HepG2 (cell line): ENCODE measurements around the gene PLOD2. TPM values are rescaled to one million over a fixed set of nuclear protein-coding genes. Genes with fewer than 3 reads are reported as not detected.
A peak's percentile ranks its signal among the peaks of the same experiment; 100 is the strongest.

Experiments used
- GATAD1 ChIP-seq: IDR thresholded peaks from 2 replicates; pipeline ENCODE4 v1.6.1; 2016; ENCODE audit warnings: missing genetic modification reagents, missing compliant biosample characterization
- HDAC2 ChIP-seq: sonication (generic); formaldehyde crosslinking; IDR thresholded peaks from 2 replicates; pipeline ENCODE4 v1.4.0; 2020; ENCODE audit warnings: missing genetic modification reagents
- HES4 ChIP-seq: sonication (generic); formaldehyde crosslinking; IDR thresholded peaks from 2 replicates; pipeline ENCODE4 v1.9.0; 2021; ENCODE audit warnings: mild to moderate bottlenecking, missing genetic modification reagents, borderline replicate concordance
- HMG20B ChIP-seq: conservative IDR thresholded peaks from 2 replicates; pipeline ENCODE4 v1.6.1; 2016; ENCODE audit warnings: missing genetic modification reagents, missing compliant biosample characterization
- KLF9 ChIP-seq: IDR thresholded peaks from 2 replicates; pipeline ENCODE4 v1.6.1; 2016; ENCODE audit warnings: low read depth
- NCOA1 ChIP-seq: sonication (generic); formaldehyde crosslinking; IDR thresholded peaks from 2 replicates; pipeline ENCODE4 v1.9.0; 2021; ENCODE audit warnings: missing genetic modification reagents
- NFE2 ChIP-seq: sonication (generic); formaldehyde crosslinking; IDR thresholded peaks from 2 replicates; pipeline ENCODE4 v1.4.0; 2020; ENCODE audit warnings: missing genetic modification reagents
- PRMT3 ChIP-seq: sonication (generic); formaldehyde crosslinking; IDR thresholded peaks from 2 replicates; pipeline ENCODE4 v1.8.1; 2022; ENCODE audit warnings: low read depth, mild to moderate bottlenecking, moderate library complexity, missing genetic modification reagents, borderline replicate concordance
- RAD21 ChIP-seq: fragments of 450-650 bp; formaldehyde crosslinking; IDR thresholded peaks from 2 replicates; pipeline ENCODE4 v1.5.0; 2020; ENCODE audit warnings: mild to moderate bottlenecking
- RXRA ChIP-seq: sonication (generic); formaldehyde crosslinking; IDR thresholded peaks from 2 replicates; pipeline ENCODE4 v1.5.1; 2020; ENCODE audit warnings: missing genetic modification reagents
- SNRNP70 ChIP-seq: fragments of 200-400 bp; formaldehyde crosslinking; IDR thresholded peaks from 2 replicates; pipeline ENCODE4 v1.6.1; 2017; ENCODE audit warnings: mild to moderate bottlenecking, low read depth, low read length, moderate library complexity
- TAF15 ChIP-seq: fragments of 200-400 bp; formaldehyde crosslinking; IDR thresholded peaks from one replicate; pipeline ENCODE4 v1.6.1; 2018; ENCODE audit warnings: mild to moderate bottlenecking, low read depth, low read length; ENCODE audit not compliant: poor library complexity, severe bottlenecking
- ZNF17 ChIP-seq: sonication (generic); formaldehyde crosslinking; IDR thresholded peaks from 2 replicates; pipeline ENCODE4 v1.5.0; 2020; ENCODE audit warnings: mild to moderate bottlenecking, missing genetic modification reagents
- ZNF292 ChIP-seq: sonication (generic); formaldehyde crosslinking; IDR thresholded peaks from 2 replicates; pipeline ENCODE4 v1.8.1; 2022; ENCODE audit warnings: mild to moderate bottlenecking, low read depth, missing genetic modification reagents, borderline replicate concordance
- ZNF326 ChIP-seq: sonication (generic); formaldehyde crosslinking; IDR thresholded peaks from 2 replicates; pipeline ENCODE4 v1.4.0; 2020; ENCODE audit warnings: missing genetic modification reagents, borderline replicate concordance
- ZNF335 ChIP-seq: sonication (generic); formaldehyde crosslinking; IDR thresholded peaks from 2 replicates; pipeline ENCODE4 v1.4.0; 2020; ENCODE audit warnings: missing genetic modification reagents
- ZNF543 ChIP-seq: sonication (generic); formaldehyde crosslinking; IDR thresholded peaks from 2 replicates; pipeline ENCODE4 v1.4.0; 2020; ENCODE audit warnings: mild to moderate bottlenecking, missing genetic modification reagents
- ZNF709 ChIP-seq: sonication (generic); formaldehyde crosslinking; IDR thresholded peaks from 2 replicates; pipeline ENCODE4 v1.5.0; 2020; ENCODE audit warnings: mild to moderate bottlenecking, missing genetic modification reagents
- polyA plus RNA-seq, 8 experiments: library from polyadenylated mRNA; depleted of rRNA in 3 of 8; stranded (reverse) in 7 of 8; unstranded in 1 of 8; fragments of >200 nt; fragmentation: Illumina TruSeq in 4 of 8; extraction: Trizol in 4 of 8; gene quantifications; 2 replicates each; pipeline versions ENCODE4 v1.2.1 to v1.2.3, GENCODE V29; 2011 to 2016; ENCODE audit warnings: low read depth in 4 of 8, missing spikeins in 1 of 8, mixed read lengths in 1 of 8; ENCODE audit not compliant: insufficient read depth in 1 of 8
- total RNA-seq, 5 experiments: library from RNA; depleted of rRNA; stranded (reverse); fragments of >200 nt; fragmentation: Illumina TruSeq; extraction: Trizol; gene quantifications; 2 replicates each; pipeline ENCODE4 v1.2.3, GENCODE V29; 2016; ENCODE audit warnings: low read depth in 1 of 5
- TF ChIP-seq, protein P1 (sequence below): sonication (generic); formaldehyde crosslinking; IDR thresholded peaks from 2 replicates; pipeline ENCODE4 v1.5.1; 2020; ENCODE audit warnings: missing genetic modification reagents, mild to moderate bottlenecking, borderline replicate concordance
- TF ChIP-seq, protein P2 (sequence below): sonication (generic); formaldehyde crosslinking; IDR thresholded peaks from 2 replicates; pipeline ENCODE4 v1.9.0; 2021; ENCODE audit warnings: missing genetic modification reagents, mild to moderate bottlenecking, borderline replicate concordance
- TF ChIP-seq, protein P3 (sequence below): sonication (generic); formaldehyde crosslinking; IDR thresholded peaks from 2 replicates; pipeline ENCODE4 v1.4.0; 2020; ENCODE audit warnings: missing genetic modification reagents
- TF ChIP-seq, protein P4 (sequence below): IDR thresholded peaks from 2 replicates; pipeline ENCODE4 v1.6.1; 2016; ENCODE audit warnings: low read depth, missing genetic modification reagents, missing compliant biosample characterization

The PLOD2 gene
- total and polyA plus RNA-seq, 2 of the 13 experiments (the other 11 are each of a cell fraction or from before 2014, with no cell fraction given): 107 to 161 TPM

DNA sequence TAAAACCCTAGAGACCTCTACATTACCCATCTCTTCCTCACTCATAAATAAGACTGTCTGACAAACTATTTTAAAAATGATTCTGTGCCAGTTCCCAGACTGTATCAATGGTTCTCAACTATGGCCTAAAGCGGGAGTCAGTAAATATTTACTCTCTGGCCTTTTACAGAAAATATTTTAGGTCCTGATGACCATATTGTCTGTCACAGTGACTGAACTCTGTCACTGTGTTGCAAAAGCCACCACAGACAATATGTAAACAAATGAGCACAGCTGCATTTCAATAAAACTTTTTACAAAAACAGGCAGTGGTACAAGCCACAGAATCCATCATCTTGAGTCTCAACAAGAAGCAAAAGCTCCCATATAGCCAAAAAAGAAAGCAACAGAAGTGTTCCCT is 45.4 kb downstream of the PLOD2 start (continued):
- TF ChIP-seq, protein P1, sequence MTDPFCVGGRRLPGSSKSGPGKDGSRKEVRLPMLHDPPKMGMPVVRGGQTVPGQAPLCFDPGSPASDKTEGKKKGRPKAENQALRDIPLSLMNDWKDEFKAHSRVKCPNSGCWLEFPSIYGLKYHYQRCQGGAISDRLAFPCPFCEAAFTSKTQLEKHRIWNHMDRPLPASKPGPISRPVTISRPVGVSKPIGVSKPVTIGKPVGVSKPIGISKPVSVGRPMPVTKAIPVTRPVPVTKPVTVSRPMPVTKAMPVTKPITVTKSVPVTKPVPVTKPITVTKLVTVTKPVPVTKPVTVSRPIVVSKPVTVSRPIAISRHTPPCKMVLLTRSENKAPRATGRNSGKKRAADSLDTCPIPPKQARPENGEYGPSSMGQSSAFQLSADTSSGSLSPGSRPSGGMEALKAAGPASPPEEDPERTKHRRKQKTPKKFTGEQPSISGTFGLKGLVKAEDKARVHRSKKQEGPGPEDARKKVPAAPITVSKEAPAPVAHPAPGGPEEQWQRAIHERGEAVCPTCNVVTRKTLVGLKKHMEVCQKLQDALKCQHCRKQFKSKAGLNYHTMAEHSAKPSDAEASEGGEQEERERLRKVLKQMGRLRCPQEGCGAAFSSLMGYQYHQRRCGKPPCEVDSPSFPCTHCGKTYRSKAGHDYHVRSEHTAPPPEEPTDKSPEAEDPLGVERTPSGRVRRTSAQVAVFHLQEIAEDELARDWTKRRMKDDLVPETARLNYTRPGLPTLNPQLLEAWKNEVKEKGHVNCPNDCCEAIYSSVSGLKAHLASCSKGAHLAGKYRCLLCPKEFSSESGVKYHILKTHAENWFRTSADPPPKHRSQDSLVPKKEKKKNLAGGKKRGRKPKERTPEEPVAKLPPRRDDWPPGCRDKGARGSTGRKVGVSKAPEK (CRISPR knock-in tag): no peak
- TF ChIP-seq NCOA1: no peak
- TF ChIP-seq SNRNP70: no peak
- no peak for TF ChIP-seq ZNF709 (CRISPR knock-in tag)
- no peak for TF ChIP-seq ZNF17 (CRISPR knock-in tag)
- TF ChIP-seq, protein P2, sequence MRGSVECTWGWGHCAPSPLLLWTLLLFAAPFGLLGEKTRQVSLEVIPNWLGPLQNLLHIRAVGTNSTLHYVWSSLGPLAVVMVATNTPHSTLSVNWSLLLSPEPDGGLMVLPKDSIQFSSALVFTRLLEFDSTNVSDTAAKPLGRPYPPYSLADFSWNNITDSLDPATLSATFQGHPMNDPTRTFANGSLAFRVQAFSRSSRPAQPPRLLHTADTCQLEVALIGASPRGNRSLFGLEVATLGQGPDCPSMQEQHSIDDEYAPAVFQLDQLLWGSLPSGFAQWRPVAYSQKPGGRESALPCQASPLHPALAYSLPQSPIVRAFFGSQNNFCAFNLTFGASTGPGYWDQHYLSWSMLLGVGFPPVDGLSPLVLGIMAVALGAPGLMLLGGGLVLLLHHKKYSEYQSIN (CRISPR knock-in tag): no peak
- TF ChIP-seq PRMT3 (CRISPR knock-in tag): no peak
- TF ChIP-seq, protein P3, sequence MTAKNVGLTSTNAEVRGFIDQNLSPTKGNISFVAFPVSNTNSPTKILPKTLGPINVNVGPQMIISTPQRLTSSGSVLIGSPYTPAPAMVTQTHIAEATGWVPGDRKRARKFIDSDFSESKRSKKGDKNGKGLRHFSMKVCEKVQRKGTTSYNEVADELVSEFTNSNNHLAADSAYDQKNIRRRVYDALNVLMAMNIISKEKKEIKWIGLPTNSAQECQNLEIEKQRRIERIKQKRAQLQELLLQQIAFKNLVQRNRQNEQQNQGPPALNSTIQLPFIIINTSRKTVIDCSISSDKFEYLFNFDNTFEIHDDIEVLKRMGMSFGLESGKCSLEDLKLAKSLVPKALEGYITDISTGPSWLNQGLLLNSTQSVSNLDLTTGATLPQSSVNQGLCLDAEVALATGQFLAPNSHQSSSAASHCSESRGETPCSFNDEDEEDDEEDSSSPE (CRISPR knock-in tag): no peak
- TF ChIP-seq RXRA (CRISPR knock-in tag): no peak; the same call in 1 of the 2 replicates
- TF ChIP-seq ZNF335 (CRISPR knock-in tag): no peak
- peak; percentile 66; the same call in 1 of the 2 replicates for TF ChIP-seq ZNF292
- no peak for TF ChIP-seq RAD21 (CRISPR knock-in tag)
- no peak for TF ChIP-seq ZNF543 (CRISPR knock-in tag)
- TF ChIP-seq KLF9 (CRISPR knock-in tag): no peak
- TF ChIP-seq GATAD1 (CRISPR knock-in tag): peak; percentile 35; the same call in 1 of the 2 replicates
- TF ChIP-seq NFE2: no peak
- no peak for TF ChIP-seq HES4 (CRISPR knock-in tag)
- TF ChIP-seq HDAC2 (CRISPR knock-in tag): peak; percentile 82
- no peak for TF ChIP-seq ZNF326
- no peak for TF ChIP-seq TAF15
- TF ChIP-seq, protein P4, sequence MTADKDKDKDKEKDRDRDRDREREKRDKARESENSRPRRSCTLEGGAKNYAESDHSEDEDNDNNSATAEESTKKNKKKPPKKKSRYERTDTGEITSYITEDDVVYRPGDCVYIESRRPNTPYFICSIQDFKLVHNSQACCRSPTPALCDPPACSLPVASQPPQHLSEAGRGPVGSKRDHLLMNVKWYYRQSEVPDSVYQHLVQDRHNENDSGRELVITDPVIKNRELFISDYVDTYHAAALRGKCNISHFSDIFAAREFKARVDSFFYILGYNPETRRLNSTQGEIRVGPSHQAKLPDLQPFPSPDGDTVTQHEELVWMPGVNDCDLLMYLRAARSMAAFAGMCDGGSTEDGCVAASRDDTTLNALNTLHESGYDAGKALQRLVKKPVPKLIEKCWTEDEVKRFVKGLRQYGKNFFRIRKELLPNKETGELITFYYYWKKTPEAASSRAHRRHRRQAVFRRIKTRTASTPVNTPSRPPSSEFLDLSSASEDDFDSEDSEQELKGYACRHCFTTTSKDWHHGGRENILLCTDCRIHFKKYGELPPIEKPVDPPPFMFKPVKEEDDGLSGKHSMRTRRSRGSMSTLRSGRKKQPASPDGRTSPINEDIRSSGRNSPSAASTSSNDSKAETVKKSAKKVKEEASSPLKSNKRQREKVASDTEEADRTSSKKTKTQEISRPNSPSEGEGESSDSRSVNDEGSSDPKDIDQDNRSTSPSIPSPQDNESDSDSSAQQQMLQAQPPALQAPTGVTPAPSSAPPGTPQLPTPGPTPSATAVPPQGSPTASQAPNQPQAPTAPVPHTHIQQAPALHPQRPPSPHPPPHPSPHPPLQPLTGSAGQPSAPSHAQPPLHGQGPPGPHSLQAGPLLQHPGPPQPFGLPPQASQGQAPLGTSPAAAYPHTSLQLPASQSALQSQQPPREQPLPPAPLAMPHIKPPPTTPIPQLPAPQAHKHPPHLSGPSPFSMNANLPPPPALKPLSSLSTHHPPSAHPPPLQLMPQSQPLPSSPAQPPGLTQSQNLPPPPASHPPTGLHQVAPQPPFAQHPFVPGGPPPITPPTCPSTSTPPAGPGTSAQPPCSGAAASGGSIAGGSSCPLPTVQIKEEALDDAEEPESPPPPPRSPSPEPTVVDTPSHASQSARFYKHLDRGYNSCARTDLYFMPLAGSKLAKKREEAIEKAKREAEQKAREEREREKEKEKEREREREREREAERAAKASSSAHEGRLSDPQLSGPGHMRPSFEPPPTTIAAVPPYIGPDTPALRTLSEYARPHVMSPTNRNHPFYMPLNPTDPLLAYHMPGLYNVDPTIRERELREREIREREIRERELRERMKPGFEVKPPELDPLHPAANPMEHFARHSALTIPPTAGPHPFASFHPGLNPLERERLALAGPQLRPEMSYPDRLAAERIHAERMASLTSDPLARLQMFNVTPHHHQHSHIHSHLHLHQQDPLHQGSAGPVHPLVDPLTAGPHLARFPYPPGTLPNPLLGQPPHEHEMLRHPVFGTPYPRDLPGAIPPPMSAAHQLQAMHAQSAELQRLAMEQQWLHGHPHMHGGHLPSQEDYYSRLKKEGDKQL (CRISPR knock-in tag): peak; percentile 48; the same call in 1 of the 2 replicates
- no peak for TF ChIP-seq HMG20B (CRISPR knock-in tag)
